Esophagus squamous epithelium (tissue), 5 donors: ENCODE data around the gene RALGPS1. TPM values are rescaled to one million over a fixed set of nuclear protein-coding genes. Genes with fewer than 3 reads are reported as not detected.

Experiments
- DNase-seq: peaks from one replicate; lab custom pipeline; 2025; lab: John Stamatoyannopoulos, UW
- H3K27ac ChIP-seq, 4 donors: fragments of 200-600 bp; sonication (generic); one replicate each; pipeline ENCODE4 v1.5.1; 2016 to 2019; ENCODE audit warnings: mild to moderate bottlenecking in 1 of 4
- H3K27me3 ChIP-seq, 4 donors: fragments of 200-600 bp; sonication (generic); 1 replicate in 3 of 4; 2 replicates in 1 of 4; pipeline versions ENCODE4 v1.5.1 to v1.6.0; 2017 to 2021; ENCODE audit warnings: antibody characterized with exemption in 1 of 4
- H3K36me3 ChIP-seq, 3 donors: fragments of 200-600 bp; sonication (generic); one replicate each; pipeline ENCODE4 v1.5.1; 2016 to 2019
- H3K4me1 ChIP-seq, 3 donors: fragments of 200-600 bp; sonication (generic); one replicate each; pipeline ENCODE4 v1.5.1; 2017 to 2019
- H3K4me3 ChIP-seq, 4 donors: fragments of 200-600 bp; sonication (generic); 1 replicate in 3 of 4; 2 replicates in 1 of 4; pipeline ENCODE4 v1.5.1; 2016 to 2019; ENCODE audit warnings: mild to moderate bottlenecking in 2 of 4, moderate library complexity in 1 of 4
- H3K9me3 ChIP-seq, 3 donors: fragments of 200-600 bp; sonication (generic); one replicate each; pipeline ENCODE4 v1.5.1; 2016 to 2019
- CTCF ChIP-seq, 6 experiments: fragments of 450-650 bp in 4 of 6; fragments of 200-600 bp in 2 of 6; sonication (generic) in 2 of 6; IDR thresholded peaks; one replicate each; pipeline ENCODE4 v1.5.1; 2016 to 2019; ENCODE audit warnings: antibody characterized with exemption in 6 of 6, mild to moderate bottlenecking in 4 of 6, moderate library complexity in 4 of 6
- POLR2A ChIP-seq, 4 donors: fragments of 450-650 bp; IDR thresholded peaks; one replicate each; pipeline ENCODE4 v1.6.1; 2017; ENCODE audit warnings: antibody characterized with exemption in 4 of 4, mild to moderate bottlenecking in 4 of 4, moderate library complexity in 3 of 4
- WGBS, 2 donors: methylation state at CpG; one replicate each; pipeline ENCODE4 v1.1.5; 2018; 5-methylcytosine and 5-hydroxymethylcytosine counted together
- intact Hi-C: fragments of 100-400 bp; cut with DNase I; formaldehyde crosslinking; loops from one replicate; pipeline ENCODE4 v1.15.0; 2022
- total RNA-seq, 4 donors: library from RNA; depleted of rRNA; stranded (reverse); fragments of >200 nt; gene quantifications; one replicate each; pipeline ENCODE4 v1.1.0, GENCODE V29; 2016
- donor health status: DM: yes; HTN: yes; CAD: no.

RALGPS1 gene
- total RNA-seq, 4 donors from 2014 or later, result 3.0 to 16.4 (median 10.6) TPM

- Histone ChIP-seq H3K9me3 (no peaks in the 10 kb centered on the region), H3K27ac (no peak overlapping the region), H3K27me3 (no peaks in the 10 kb centered on the region), H3K4me3 (no peak overlapping the region), H3K4me1 (peaks cover 0 to 66% (median 7%) of the 10 kb centered on the region in 3 donors), H3K36me3 (no peaks in the 10 kb centered on the region)
- intact Hi-C loops, result no loop called here
- TF ChIP-seq POLR2A (IDR thresholded peaks at IDR 0.05), result no peak
- TF ChIP-seq CTCF (IDR thresholded peaks at IDR 0.05), result no peak
- DNase-seq, result no peak
- WGBS, 2 donors, result 17% methylated on average over 2 of the region's 2 CpGs
Observed at GRCh38 chr9:127163409-127163808, 248.8 kb downstream of the RALGPS1 start.

- Histone ChIP-seq H3K27ac (no peak overlapping the region), H3K4me1 (peaks cover 0 to 52% (median 6%) of the 10 kb centered on the region in 3 donors), H3K9me3 (no peaks in the 10 kb centered on the region), H3K27me3 (no peaks in the 10 kb centered on the region), H3K4me3 (no peak overlapping the region), H3K36me3 (no peaks in the 10 kb centered on the region)
- no peak for DNase-seq
- 90 to 92% methylated on average over 4 of the region's 4 CpGs for WGBS, 2 donors
- intact Hi-C loops, result no loop called here
- no peak for TF ChIP-seq CTCF (IDR thresholded peaks at IDR 0.05)
- TF ChIP-seq POLR2A (IDR thresholded peaks at IDR 0.05), result no peak
Observed at GRCh38 chr9:127165116-127165515, 250.5 kb downstream of the RALGPS1 start.

GRCh38 chr9:127166111-127166510 lies 251.5 kb downstream of the RALGPS1 start:
- H3K27ac ChIP-seq, result no peak overlapping the region
- WGBS, 2 donors, result 71 to 88% methylated on average over 5 of the region's 5 CpGs

GRCh38 chr9:127166651-127167524 lies 252.3 kb downstream of the RALGPS1 start:
- intact Hi-C loops, result no loop called here
- H3K27ac ChIP-seq, result peak overlapping the region in 2 of 4 donors; percentile 55 to 67
- no peak overlapping the region for H3K4me3 ChIP-seq
- no peaks in the 10 kb centered on the region for H3K36me3 ChIP-seq
- no peaks in the 10 kb centered on the region for H3K9me3 ChIP-seq
- 49 to 59% methylated on average over 12 of the region's 12 CpGs for WGBS, 2 donors
- no peaks in the 10 kb centered on the region for H3K27me3 ChIP-seq
- no peak for DNase-seq
- H3K4me1 ChIP-seq, result peaks cover 0 to 44% (median 5%) of the 10 kb centered on the region in 3 donors
- TF ChIP-seq CTCF (IDR thresholded peaks at IDR 0.05), result no peak
- no peak for TF ChIP-seq POLR2A (IDR thresholded peaks at IDR 0.05)

More at GRCh38 chr9:127166111-127166510, 251.5 kb downstream of the RALGPS1 start:
- intact Hi-C loops, result no loop called here
- no peak overlapping the region for H3K4me3 ChIP-seq
- H3K36me3 ChIP-seq, result no peaks in the 10 kb centered on the region
- DNase-seq, result no peak
- H3K4me1 ChIP-seq, result peaks cover 0 to 49% (median 5%) of the 10 kb centered on the region in 3 donors
- H3K27me3 ChIP-seq, result no peaks in the 10 kb centered on the region
- no peaks in the 10 kb centered on the region for H3K9me3 ChIP-seq
- TF ChIP-seq POLR2A (IDR thresholded peaks at IDR 0.05) (no peak), CTCF (IDR thresholded peaks at IDR 0.05) (no peak)
